Fibroblast of lung (primary cell): ENCODE data around the gene CRIP1.

Experiments used
- CTCF ChIP-seq, 2 donors: IDR thresholded peaks in 1 of 2; conservative IDR thresholded peaks in 1 of 2; 1 replicate in 1 of 2; 2 replicates in 1 of 2; pipeline ENCODE4 v1.5.1; 2011 to 2012; ENCODE audit warnings: low read length in 2 of 2, control low read depth in 1 of 2, inconsistent platforms in 1 of 2, low read depth in 1 of 2, mild to moderate bottlenecking in 1 of 2
- EZH2 ChIP-seq: IDR thresholded peaks from 2 replicates; pipeline ENCODE4 v1.5.1; 2012; ENCODE audit warnings: low read length, control low read depth, mild to moderate bottlenecking; ENCODE audit errors: missing control alignments

GRCh38 chr14:105525861-105526775 is 39.4 kb downstream of the CRIP1 start, which contains the start of gene TMEM121:
- TF ChIP-seq EZH2 (peak; percentile 75), CTCF (conservative IDR thresholded peaks at IDR 0.05 in 1 of 2, IDR thresholded peaks at IDR 0.05 in 1 of 2; ENCODE audit: low read depth in 1 of 2, low read length in 2 of 2) (no peak)
